ENCODE results near the gene RASAL2.
"Not testable (repeated sequence)": the region's sequence is repeated elsewhere in the genome, so short reads cannot be mapped to it uniquely, and the experiment has no call there.

Gene RASAL2

GRCh38 chr1:178282949-178283367 is 189.1 kb downstream of the RASAL2 start:
- peak; percentile 40 for DNase-seq (ENCODE audit: low read depth, low spot score)

DNA sequence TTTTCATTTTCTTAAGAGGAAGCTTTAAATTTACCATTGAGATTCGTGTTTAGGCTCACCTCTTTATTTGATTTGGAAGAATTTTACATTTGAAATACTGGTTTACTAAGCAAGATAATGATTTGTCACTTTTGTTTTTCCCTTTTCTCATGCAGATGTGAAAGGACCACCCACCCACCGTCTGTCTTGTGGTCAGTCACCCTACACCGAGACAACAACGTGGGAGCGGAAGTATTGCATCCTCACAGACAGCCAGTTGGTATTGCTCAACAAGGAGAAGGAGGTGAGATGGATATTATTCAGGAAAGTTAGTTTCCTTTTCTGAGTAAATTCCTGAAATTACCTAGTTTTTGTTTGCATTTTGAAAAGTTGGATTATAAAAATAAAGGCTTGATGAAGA is 189.5 kb downstream of the RASAL2 start:
- no peak for DNase-seq (ENCODE audit: low read depth, low spot score)

DNA sequence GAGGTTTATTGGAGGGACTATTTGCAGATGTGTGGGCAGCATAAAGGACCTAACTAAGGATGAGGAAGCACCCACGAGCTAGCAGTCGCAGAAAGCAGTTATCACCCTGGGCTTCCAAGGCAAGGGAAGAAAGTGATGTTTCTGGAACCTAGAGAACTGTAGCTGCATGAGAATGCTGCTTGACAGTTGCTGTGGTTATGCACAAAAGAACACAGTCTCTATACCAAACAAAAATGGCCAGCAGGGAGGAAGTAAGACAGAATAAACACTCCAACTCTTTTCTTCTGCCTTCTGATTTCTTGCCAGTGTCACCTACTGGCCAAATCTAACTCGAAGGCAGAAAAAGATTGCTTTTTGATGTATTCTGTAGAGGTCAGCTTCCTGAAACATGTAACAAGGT is 190.2 kb downstream of the RASAL2 start:
- DNase-seq (ENCODE audit: low read depth, low spot score) = no peak

GRCh38 chr1:178291166-178291565 is 197.3 kb downstream of the RASAL2 start:
- no peak for DNase-seq (ENCODE audit: low read depth, low spot score)

GRCh38 chr1:178294654-178295053 is 200.8 kb downstream of the RASAL2 start:
- DNase-seq (ENCODE audit: low read depth, low spot score) = no peak

GRCh38 chr1:178300352-178300699 is 206.4 kb downstream of the RASAL2 start:
- DNase-seq (ENCODE audit: low read depth, low spot score) = no peak

DNA sequence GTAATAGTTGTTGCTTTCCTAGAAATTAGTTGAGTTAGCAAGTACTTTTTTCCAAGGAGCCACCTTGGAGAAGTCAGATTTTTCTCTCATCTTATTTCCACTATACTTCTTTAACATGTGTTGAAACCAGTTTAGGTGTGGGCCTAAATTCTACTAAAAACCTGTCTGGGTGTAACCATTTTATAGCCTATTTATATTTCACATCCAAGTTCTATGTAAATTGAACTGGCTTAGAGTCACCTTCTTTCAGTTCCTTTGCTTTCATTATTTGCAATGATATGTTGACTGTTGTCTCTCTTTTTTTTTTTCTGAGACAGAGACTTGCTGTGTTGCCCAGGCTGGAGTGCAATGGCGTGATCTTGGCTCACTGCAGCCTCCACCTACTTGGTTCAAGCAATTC is 207.2 kb downstream of the RASAL2 start:
- no peak for DNase-seq (ENCODE audit: low read depth, low spot score)

- no peak for DNase-seq (ENCODE audit: low read depth, low spot score)
Measured at GRCh38 chr1:178307264-178307663, 213.4 kb downstream of the RASAL2 start.

- no peak for DNase-seq (ENCODE audit: low read depth, low spot score)
Measured at GRCh38 chr1:178308438-178308837, 214.5 kb downstream of the RASAL2 start.

- peak; percentile 23 for DNase-seq (ENCODE audit: low read depth, low spot score)
Measured at GRCh38 chr1:178310685-178311105, 216.8 kb downstream of the RASAL2 start.

DNA sequence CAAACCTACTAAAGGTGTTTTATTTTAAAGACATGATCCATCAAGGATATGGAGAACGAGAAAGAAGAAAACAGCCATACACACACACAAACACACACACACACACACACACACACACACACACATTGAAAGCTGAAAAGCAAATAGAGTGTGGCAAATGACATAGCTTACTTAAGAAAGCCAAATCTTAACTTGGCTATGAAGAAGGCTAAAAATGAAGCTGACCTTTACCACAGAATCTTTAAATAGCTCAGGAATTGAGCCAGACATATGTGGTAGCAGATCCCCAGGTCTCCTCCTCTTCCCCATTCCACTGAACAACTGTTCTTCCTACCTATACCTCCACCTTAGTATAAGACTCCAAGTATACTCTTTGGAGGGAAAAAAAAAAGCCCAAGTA is 217.3 kb downstream of the RASAL2 start:
- no peak for DNase-seq (ENCODE audit: low read depth, low spot score)

DNA sequence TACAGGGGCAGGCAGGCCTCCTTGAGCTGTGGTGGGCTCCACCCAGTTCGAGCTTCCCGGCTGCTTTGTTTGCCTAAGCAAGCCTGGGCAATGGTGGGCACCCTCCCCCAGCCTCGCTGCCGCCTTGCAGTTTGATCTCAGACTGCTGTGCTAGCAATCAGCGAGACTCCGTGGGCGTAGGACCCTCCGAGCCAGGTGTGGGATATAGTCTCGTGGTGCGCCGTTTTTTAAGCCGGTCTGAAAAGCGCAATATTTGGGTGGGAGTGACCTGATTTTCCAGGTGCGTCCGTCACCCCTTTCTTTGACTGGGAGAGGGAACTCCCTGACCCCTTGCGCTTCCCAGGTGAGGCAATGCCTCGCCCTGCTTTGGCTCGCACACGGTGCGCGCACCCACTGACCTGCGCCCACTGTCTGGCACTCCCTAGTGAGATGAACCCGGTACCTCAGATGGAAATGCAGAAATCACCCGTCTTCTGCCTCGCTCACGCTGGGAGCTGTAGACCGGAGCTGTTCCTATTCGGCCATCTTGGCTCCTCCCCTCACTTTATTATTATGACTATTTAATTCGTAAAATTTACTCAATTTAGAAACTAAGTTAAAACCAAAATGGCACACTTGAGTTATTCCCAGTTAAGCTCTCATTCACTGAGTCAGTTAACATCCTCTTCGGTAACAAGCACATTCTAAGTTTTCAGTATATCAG is 226.5 kb downstream of the RASAL2 start:
- not testable (repeated sequence) for DNase-seq (ENCODE audit: low read depth, low spot score)

- no peak for DNase-seq (ENCODE audit: low read depth, low spot score)
Measured at GRCh38 chr1:178323067-178323466, 229.2 kb downstream of the RASAL2 start.

- DNase-seq (ENCODE audit: low read depth, low spot score) = no peak
Measured at GRCh38 chr1:178324003-178324402, 230.1 kb downstream of the RASAL2 start.

- DNase-seq (ENCODE audit: low read depth, low spot score) = no peak
Measured at GRCh38 chr1:178328728-178329127, 234.8 kb downstream of the RASAL2 start.

- no peak for DNase-seq (ENCODE audit: low read depth, low spot score)
Measured at GRCh38 chr1:178330153-178330552, 236.2 kb downstream of the RASAL2 start.

DNA sequence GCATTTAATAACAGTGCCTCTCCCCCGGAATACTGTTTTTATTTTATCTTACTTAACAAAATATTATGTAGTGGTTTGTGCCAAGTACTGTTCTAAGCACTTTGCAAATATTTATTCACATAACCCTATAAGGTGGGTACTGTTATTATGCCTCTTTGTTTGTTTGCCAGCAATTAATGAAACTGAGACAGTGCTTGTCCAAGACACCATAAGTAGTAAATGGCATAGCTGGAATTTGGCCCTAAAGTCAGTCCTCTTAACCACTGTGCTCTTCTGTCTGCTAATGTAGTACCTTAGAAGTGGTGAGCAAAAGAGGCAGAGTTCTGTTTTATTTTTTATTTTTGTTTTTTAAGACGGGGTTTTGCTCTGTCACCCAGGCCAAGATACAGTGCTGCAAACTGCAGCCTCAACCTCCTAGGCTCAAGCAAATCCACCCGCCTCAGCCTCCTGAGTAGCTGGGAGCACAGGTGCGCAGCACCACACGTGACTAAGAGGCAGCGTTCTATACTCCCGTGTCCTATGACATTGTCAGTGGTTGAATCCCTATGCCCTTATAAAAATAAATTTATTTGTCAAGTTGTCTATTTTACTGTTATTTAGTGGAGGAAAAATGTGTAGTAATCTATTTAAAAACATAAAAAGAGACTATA is 237.1 kb downstream of the RASAL2 start:
- no peak for DNase-seq (ENCODE audit: low read depth, low spot score)

- no peak for DNase-seq (ENCODE audit: low read depth, low spot score)
Measured at GRCh38 chr1:178335426-178335825, 241.5 kb downstream of the RASAL2 start.

DNA sequence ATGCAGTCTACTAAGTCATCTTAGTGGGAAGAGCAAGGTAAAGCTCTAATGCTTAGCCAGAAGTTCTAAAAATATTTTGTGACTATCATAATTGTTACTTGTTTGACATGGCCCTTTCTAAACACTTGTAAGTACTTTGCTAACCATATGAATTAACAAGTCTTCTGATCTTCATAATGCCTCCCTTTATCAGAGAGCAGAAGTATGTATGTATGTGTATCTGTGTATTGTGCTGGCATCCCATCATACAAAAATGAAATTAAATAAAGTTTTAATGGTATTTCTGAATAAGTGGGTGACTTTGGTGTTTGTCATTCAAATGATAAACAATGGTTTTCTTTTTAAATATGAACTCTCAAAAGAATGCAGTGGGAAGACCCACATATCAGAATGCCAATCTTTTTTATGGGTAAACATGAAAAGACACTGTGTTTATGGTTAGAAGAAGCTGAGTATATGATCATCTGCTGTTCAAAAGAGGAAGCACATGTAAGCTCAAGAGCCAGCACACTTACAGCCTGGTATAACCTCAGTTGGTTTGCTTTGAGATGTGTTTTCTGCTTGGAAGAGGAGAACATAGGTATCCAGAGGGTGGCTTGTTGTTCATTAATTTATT is 243.3 kb downstream of the RASAL2 start:
- no peak for DNase-seq (ENCODE audit: low read depth, low spot score)

GRCh38 chr1:178339834-178340233 is 245.9 kb downstream of the RASAL2 start:
- DNase-seq (ENCODE audit: low read depth, low spot score) = no peak

DNA sequence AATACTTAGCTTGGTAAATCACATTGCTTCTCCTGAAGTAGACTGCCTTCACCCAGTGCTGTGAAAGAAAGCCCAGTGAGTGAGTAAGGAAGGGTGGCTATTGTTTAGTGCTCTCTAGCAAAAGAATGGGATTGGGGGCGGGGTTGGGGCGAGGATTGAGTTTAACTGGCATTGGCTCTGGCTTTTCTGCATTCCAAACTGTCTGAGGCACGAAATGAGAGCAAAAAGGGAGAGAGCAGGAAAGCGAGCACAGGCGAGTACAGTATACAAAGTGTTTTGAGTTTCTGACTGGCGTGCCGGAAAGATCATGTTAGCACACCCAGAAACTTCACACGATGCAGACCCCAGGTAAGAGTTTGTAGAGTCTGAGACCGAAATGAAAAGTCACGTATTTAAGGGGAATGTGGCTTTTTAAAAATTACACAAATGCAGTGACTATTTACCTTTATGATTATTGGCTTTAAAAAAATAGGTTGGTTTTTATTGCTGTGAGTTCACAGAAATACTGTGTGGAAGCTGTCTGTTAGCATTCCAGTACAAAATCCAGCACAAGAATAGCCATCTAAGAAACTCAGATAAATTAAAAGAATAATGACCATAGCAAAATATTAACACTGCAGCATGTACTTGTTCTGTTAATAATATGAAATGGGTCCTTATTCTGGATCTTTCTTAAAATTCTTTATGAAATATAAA is 247.5 kb downstream of the RASAL2 start:
- DNase-seq (ENCODE audit: low read depth, low spot score) = peak; percentile 50

DNA sequence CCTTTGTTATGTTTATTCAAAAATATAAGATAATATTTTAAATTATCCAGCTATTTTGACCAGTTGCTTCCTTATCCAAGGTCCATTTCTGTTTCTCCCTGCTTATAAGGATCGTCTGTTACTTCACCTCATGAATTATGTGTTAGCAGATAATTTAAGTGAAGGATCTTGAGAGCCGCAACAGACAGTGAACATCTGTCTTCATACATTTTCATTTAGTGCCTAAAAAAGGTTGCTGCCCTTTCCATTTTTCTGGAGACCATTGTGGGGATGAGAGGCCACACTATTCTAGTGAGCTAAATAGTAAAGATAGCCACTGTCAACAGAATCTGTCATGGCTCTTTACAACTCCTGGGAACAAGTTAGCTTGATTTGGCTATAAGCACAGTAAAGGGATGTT is 248.8 kb downstream of the RASAL2 start:
- DNase-seq (ENCODE audit: low read depth, low spot score) = no peak

All from smooth muscle cell of the brain vasculature (primary cell).